ENCODE measurements around the gene MCF2L. TPM values are rescaled to one million over a fixed set of nuclear protein-coding genes. Genes with fewer than 3 reads are reported as not detected.
A peak's percentile ranks its signal among the peaks of the same experiment; 100 is the strongest.

Gene MCF2L
- total RNA-seq, 1 donor from 2014 or later: 5.6 TPM

DNA sequence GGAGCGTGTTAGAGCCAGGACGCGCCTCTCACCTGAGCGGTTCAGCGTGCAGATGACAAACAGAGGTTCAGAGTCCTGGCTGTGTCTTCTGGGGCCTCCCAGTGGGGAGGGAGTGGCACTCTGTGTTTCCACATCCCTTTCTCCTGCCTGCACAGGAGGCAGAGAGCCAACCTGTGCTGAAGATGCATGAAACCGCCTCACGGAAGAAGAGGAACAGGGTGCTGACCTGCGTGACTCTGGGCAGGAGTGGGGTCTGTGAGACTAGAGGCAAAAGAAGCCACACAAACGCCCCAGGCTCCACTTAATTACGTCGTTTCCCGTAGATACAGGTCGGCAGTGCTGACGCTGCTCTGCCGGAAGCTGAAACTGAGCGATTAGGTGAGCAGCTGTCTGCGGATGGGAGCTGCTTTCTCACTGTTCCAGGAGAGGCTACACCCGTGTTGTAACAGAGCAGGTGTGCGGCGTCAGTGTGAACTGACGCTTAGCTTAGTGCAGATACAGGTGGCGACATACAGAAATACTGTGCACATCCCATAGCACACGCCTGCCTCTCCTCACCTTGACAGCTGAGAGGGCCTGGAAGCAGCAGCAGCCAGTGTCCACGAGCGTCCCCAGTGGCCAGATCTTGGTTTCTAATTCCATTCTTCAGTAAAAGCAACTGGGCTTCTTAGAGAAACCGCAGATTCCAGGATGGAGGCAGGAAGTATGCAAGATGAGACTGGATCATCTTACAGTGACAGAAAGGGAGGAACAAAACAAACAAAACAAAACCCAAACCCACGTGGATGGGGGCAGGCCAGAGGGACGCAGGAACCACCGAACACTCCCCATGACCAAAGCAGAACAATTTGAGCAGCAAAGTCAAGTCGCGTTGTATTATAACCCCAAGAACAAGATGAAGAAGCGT lies 37.7 kb upstream of the MCF2L start:
- Mint-ChIP-seq H3K27ac (ENCODE audit: unreplicated experiment) (no peak overlapping the region), H3K4me3 (ENCODE audit: unreplicated experiment) (no peak overlapping the region), H3K36me3 (ENCODE audit: unreplicated experiment) (no peaks in the 10 kb centered on the region), H3K9me3 (ENCODE audit: unreplicated experiment) (no peaks in the 10 kb centered on the region), H3K27me3 (ENCODE audit: unreplicated experiment) (peaks cover 31% of the 10 kb centered on the region), H3K4me1 (ENCODE audit: unreplicated experiment) (peaks cover 14% of the 10 kb centered on the region)
- TF ChIP-seq, protein P1, sequence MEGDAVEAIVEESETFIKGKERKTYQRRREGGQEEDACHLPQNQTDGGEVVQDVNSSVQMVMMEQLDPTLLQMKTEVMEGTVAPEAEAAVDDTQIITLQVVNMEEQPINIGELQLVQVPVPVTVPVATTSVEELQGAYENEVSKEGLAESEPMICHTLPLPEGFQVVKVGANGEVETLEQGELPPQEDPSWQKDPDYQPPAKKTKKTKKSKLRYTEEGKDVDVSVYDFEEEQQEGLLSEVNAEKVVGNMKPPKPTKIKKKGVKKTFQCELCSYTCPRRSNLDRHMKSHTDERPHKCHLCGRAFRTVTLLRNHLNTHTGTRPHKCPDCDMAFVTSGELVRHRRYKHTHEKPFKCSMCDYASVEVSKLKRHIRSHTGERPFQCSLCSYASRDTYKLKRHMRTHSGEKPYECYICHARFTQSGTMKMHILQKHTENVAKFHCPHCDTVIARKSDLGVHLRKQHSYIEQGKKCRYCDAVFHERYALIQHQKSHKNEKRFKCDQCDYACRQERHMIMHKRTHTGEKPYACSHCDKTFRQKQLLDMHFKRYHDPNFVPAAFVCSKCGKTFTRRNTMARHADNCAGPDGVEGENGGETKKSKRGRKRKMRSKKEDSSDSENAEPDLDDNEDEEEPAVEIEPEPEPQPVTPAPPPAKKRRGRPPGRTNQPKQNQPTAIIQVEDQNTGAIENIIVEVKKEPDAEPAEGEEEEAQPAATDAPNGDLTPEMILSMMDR (IDR thresholded peaks at IDR 0.05): peak; percentile 71
- no peak for DNase-seq (ENCODE audit: extremely low spot score, unreplicated experiment)

DNA sequence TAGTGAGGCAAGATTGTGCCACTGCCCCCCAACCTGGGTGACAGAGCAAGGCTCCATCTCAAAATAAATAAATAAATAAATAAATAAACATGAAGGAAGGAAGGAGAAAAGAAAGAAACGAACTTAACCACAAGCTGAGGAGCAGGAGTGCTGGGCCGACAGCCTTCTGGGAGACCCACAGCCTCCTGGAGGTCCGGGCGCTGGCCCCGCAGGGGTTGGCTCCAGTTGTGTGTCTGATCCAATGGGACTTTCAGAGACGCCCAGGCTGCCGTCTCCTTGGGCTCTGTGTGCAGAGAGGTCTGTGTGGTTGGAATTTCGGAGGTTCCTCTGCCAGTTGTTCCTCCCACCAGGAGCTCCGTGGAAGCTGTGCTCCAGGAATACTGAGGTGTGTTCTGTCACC lies 36.0 kb upstream of the MCF2L start:
- peaks cover 14% of the 10 kb centered on the region for H3K4me1 Mint-ChIP-seq (ENCODE audit: unreplicated experiment)
- H3K9me3 Mint-ChIP-seq (ENCODE audit: unreplicated experiment): no peaks in the 10 kb centered on the region
- H3K4me3 Mint-ChIP-seq (ENCODE audit: unreplicated experiment): no peak overlapping the region
- TF ChIP-seq, protein P1 (IDR thresholded peaks at IDR 0.05): no peak
- H3K36me3 Mint-ChIP-seq (ENCODE audit: unreplicated experiment): no peaks in the 10 kb centered on the region
- DNase-seq (ENCODE audit: extremely low spot score, unreplicated experiment): no peak
- H3K27ac Mint-ChIP-seq (ENCODE audit: unreplicated experiment): no peak overlapping the region
- peaks cover 26% of the 10 kb centered on the region for H3K27me3 Mint-ChIP-seq (ENCODE audit: unreplicated experiment)

- H3K4me3 Mint-ChIP-seq (ENCODE audit: unreplicated experiment): no peak overlapping the region
- no peaks in the 10 kb centered on the region for H3K9me3 Mint-ChIP-seq (ENCODE audit: unreplicated experiment)
- H3K27ac Mint-ChIP-seq (ENCODE audit: unreplicated experiment): no peak overlapping the region
- no peaks in the 10 kb centered on the region for H3K36me3 Mint-ChIP-seq (ENCODE audit: unreplicated experiment)
- H3K27me3 Mint-ChIP-seq (ENCODE audit: unreplicated experiment): peaks cover 22% of the 10 kb centered on the region
- TF ChIP-seq, protein P1 (IDR thresholded peaks at IDR 0.05): no peak
- H3K4me1 Mint-ChIP-seq (ENCODE audit: unreplicated experiment): peaks cover 14% of the 10 kb centered on the region
- no peak for DNase-seq (ENCODE audit: extremely low spot score, unreplicated experiment)
These were observed 35.4 kb upstream of the MCF2L start for GRCh38 chr13:112933649-112934048.

DNA sequence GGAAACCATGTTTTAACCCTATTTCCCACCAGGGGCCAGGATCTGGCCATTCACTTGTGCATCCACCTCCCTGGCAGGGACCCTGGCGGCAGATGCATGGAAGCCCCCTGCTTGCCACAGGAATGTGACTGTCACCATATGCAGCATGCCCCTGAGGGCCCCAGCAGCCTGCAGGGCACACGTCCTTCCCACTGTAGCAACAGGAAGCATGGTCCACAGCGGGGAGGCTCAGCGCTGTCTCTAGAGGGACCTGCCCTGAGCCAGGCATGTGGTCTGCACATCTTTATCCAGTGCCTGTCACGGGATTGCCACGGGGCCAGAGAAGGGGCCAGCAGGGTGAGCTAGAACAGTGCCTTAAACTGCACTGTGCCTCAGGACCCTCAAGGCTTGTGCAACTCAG lies 34.9 kb upstream of the MCF2L start:
- no peaks in the 10 kb centered on the region for H3K36me3 Mint-ChIP-seq (ENCODE audit: unreplicated experiment)
- H3K4me3 Mint-ChIP-seq (ENCODE audit: unreplicated experiment): no peak overlapping the region
- peaks cover 19% of the 10 kb centered on the region for H3K27me3 Mint-ChIP-seq (ENCODE audit: unreplicated experiment)
- TF ChIP-seq, protein P1 (IDR thresholded peaks at IDR 0.05): no peak
- no peak for DNase-seq (ENCODE audit: extremely low spot score, unreplicated experiment)
- H3K4me1 Mint-ChIP-seq (ENCODE audit: unreplicated experiment): peaks cover 13% of the 10 kb centered on the region
- no peak overlapping the region for H3K27ac Mint-ChIP-seq (ENCODE audit: unreplicated experiment)
- no peaks in the 10 kb centered on the region for H3K9me3 Mint-ChIP-seq (ENCODE audit: unreplicated experiment)

DNA sequence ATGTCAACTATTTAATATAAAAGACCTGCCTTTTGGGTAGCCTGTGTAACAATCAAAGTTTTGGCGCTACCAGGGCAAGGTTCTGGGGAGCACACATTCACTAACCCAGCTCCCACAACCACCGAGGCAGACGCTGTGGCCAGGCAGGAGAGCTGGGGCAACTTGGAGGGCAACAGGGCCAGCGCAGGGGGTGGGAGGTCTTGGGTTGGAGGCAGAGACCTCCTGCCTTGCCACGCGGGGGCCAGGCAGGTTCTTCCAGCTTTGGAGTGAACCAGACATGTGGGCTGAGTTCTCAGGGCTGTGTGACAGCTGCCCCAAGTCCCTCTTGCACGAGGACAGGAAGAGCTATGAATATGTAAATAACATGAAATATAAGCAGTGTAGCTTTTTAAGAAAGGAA lies 30.3 kb upstream of the MCF2L start:
- Mint-ChIP-seq H3K27me3 (ENCODE audit: unreplicated experiment) (peaks cover 17% of the 10 kb centered on the region), H3K27ac (ENCODE audit: unreplicated experiment) (no peak overlapping the region), H3K9me3 (ENCODE audit: unreplicated experiment) (no peaks in the 10 kb centered on the region), H3K4me3 (ENCODE audit: unreplicated experiment) (no peak overlapping the region), H3K4me1 (ENCODE audit: unreplicated experiment) (peaks cover 12% of the 10 kb centered on the region), H3K36me3 (ENCODE audit: unreplicated experiment) (no peaks in the 10 kb centered on the region)
- TF ChIP-seq, protein P1 (IDR thresholded peaks at IDR 0.05): no peak
- DNase-seq (ENCODE audit: extremely low spot score, unreplicated experiment): no peak

Measured in osteocyte (in vitro differentiated cells).